CD4-positive, alpha-beta T cell (primary cell): ENCODE data around the gene TMEM19. TPM values are rescaled to one million over a fixed set of nuclear protein-coding genes. Genes with fewer than 3 reads are reported as not detected.

Source experiments
- ATAC-seq: fragments of 200-7000 bp; cut with Tn5 transposase; one replicate; pipeline ENCODE4 v1.10.0; 2022; ENCODE audit warnings: mild to moderate bottlenecking; ENCODE audit not compliant: poor library complexity
- CTCF ChIA-PET: fragments of 350-600 bp; sonication (Branson Sonifier 250); formaldehyde crosslinking; loops from one replicate; lab custom pipeline; 2021; ENCODE audit warnings: antibody characterized with exemption, inconsistent platforms; lab: Charles Lee
- POLR2A ChIA-PET: fragments of 350-600 bp; sonication (Branson Sonifier 250); formaldehyde crosslinking; loops from one replicate; lab custom pipeline; 2021; ENCODE audit warnings: antibody characterized with exemption, inconsistent platforms; lab: Charles Lee
- DNase-seq, 14 experiments: peaks; one replicate each; pipeline ENCODE4 v3.0.0-alpha.2; 2013 to 2020; ENCODE audit warnings: mixed read lengths in 2 of 14
- H3K27ac ChIP-seq, 2 donors: one replicate each; pipeline versions ENCODE4 v1.5.1 to v1.7.0; 2013; ENCODE audit warnings: low read length in 2 of 2, low read depth in 1 of 2, mild to moderate bottlenecking in 1 of 2
- H3K27me3 ChIP-seq, 2 experiments: 1 replicate in 1 of 2; 2 replicates in 1 of 2; pipeline versions ENCODE4 v1.6.1 to v1.7.0; 2013; ENCODE audit warnings: low read length in 2 of 2, control low read depth in 1 of 2, mild to moderate bottlenecking in 1 of 2, moderate library complexity in 1 of 2; ENCODE audit not compliant: insufficient read depth in 2 of 2, control insufficient read depth in 1 of 2
- H3K36me3 ChIP-seq: one replicate; pipeline ENCODE4 v1.6.1; 2013; ENCODE audit warnings: low read length, control low read depth; ENCODE audit not compliant: insufficient read depth
- H3K4me1 ChIP-seq: one replicate; pipeline ENCODE4 v1.6.1; 2013; ENCODE audit warnings: low read length, control low read depth; ENCODE audit not compliant: insufficient read depth
- H3K4me3 ChIP-seq: one replicate; pipeline ENCODE4 v1.5.1; 2013; ENCODE audit warnings: mild to moderate bottlenecking, low read length, moderate library complexity
- H3K9me3 ChIP-seq, 2 experiments: 1 replicate in 1 of 2; 2 replicates in 1 of 2; pipeline versions ENCODE4 v1.6.1 to v1.7.0; 2013; ENCODE audit warnings: low read length in 2 of 2, mild to moderate bottlenecking in 2 of 2, control low read depth in 1 of 2, moderate library complexity in 1 of 2; ENCODE audit not compliant: control insufficient read depth in 1 of 2, insufficient read depth in 1 of 2
- H3K27ac Mint-ChIP-seq: one replicate; pipeline ENCODE4 v1.8.0; 2020; ENCODE audit warnings: mixed read lengths
- H3K27me3 Mint-ChIP-seq: one replicate; pipeline ENCODE4 v1.8.0; 2021; ENCODE audit warnings: mixed read lengths
- H3K36me3 Mint-ChIP-seq: one replicate; pipeline ENCODE4 v1.8.0; 2021; ENCODE audit warnings: low read depth, mixed read lengths
- H3K4me1 Mint-ChIP-seq: one replicate; pipeline ENCODE4 v1.8.0; 2021; ENCODE audit warnings: low read depth, mixed read lengths
- H3K4me3 Mint-ChIP-seq: one replicate; pipeline ENCODE4 v1.8.0; 2020; ENCODE audit warnings: mild to moderate bottlenecking, mixed read lengths
- H3K9me3 Mint-ChIP-seq: one replicate; pipeline ENCODE4 v1.8.0; 2020; ENCODE audit warnings: mixed read lengths
- intact Hi-C, 2 experiments: fragments of 100-400 bp; cut with DNase I in 1 of 2; cut with micrococcal nuclease in 1 of 2; formaldehyde crosslinking; loops; one replicate each; pipeline versions ENCODE4 v1.15.1 to v1.9.0; 2023 to 2025; cut with DNase I, micrococcal nuclease
- total RNA-seq, 174 experiments: library from RNA in 2 of 174; stranded (reverse) in 2 of 174; gene quantifications; one replicate each; pipeline ENCODE4 v1.2.3 and lab custom pipeline; 2021 to 2026
- TF ChIP-seq, protein P1 (sequence below): fragments of 200-600 bp; IDR thresholded peaks from one replicate; pipeline ENCODE4 v1.8.0; 2022; ENCODE audit warnings: antibody characterized with exemption, mild to moderate bottlenecking

The TMEM19 gene
- total RNA-seq, 2 experiments from 2014 or later, result 8.9 to 11.6 TPM

DNA sequence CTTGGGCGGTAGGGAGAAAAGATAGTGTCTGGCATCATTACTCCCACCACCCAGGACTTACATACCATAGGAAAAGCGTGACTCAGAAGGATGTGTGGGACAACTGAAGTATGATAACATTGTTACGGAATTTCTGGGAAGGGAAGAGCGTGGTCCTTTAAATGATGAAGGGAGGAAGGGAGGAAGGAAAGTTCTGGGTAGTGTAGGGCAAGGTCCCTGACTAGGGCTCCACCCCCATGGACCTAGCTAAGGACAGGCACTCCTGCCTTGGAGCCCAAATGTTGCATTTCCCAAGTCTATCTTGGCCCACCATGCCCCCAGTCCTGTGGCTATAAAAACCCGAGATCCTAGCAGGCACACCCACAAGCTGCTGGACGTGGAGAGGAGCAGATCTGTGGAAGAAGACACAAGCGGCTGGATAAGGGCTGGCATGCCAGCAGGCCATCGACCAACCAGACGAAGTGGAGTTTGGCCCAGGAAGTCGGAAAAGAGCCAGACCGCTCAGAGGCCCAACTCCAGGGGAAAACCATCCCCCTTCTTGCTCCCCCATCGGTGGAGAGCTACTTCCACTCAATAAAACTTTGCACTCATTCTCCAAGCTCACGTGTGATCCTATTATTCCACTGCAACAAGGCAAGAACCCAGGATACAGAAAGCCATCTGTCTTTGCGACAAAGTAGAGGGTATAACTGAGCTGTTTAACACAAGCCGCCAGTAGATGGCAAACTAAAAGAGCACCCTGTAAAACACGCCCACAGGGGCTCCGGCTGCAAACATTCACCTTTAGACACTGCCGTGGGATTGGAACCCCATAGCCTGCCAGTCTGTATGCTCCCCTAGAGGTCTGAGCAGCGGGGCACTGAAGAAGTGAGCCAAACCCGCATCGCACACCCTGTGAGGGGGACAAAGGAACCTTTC, 45.8 kb downstream of the TMEM19 start:
- no peaks in the 10 kb centered on the region for H3K9me3 Mint-ChIP-seq
- POLR2A ChIA-PET, result no interaction called here
- H3K27ac Mint-ChIP-seq, result no peak overlapping the region

DNA sequence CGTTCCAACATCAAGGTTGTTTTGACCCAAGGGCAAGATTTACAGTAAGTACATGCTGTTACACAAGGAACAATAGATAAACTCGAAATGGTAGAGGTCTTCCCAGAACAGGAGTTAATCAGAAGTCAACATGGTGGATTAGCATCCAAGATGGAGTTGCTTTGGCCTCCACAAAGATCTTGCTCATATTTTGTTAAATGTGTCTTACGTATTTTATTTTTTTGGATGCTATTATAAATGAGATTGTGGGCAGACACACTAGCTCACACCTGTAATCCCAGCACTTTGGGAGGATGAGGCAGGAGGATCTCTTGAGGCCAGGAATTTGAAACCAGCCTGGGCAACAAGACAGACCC, 46.5 kb downstream of the TMEM19 start:
- Mint-ChIP-seq H3K4me1 (no peaks in the 10 kb centered on the region), H3K27ac (no peak overlapping the region), H3K27me3 (no peaks in the 10 kb centered on the region), H3K36me3 (no peaks in the 10 kb centered on the region), H3K4me3 (no peak overlapping the region), H3K9me3 (no peaks in the 10 kb centered on the region)
- no peaks in the 10 kb centered on the region for H3K9me3 ChIP-seq
- no peak for DNase-seq
- H3K27ac ChIP-seq, result no peak overlapping the region
- H3K36me3 ChIP-seq, result no peaks in the 10 kb centered on the region
- TF ChIP-seq, protein P1, sequence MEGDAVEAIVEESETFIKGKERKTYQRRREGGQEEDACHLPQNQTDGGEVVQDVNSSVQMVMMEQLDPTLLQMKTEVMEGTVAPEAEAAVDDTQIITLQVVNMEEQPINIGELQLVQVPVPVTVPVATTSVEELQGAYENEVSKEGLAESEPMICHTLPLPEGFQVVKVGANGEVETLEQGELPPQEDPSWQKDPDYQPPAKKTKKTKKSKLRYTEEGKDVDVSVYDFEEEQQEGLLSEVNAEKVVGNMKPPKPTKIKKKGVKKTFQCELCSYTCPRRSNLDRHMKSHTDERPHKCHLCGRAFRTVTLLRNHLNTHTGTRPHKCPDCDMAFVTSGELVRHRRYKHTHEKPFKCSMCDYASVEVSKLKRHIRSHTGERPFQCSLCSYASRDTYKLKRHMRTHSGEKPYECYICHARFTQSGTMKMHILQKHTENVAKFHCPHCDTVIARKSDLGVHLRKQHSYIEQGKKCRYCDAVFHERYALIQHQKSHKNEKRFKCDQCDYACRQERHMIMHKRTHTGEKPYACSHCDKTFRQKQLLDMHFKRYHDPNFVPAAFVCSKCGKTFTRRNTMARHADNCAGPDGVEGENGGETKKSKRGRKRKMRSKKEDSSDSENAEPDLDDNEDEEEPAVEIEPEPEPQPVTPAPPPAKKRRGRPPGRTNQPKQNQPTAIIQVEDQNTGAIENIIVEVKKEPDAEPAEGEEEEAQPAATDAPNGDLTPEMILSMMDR, result no peak
- POLR2A ChIA-PET, result no interaction called here
- no peak for ATAC-seq
- CTCF ChIA-PET, result interaction anchor here (0.7 kb wide), 1 partner anchor 91 kb away, joined by 3 read pairs; no protein-coding TSS in a partner anchor
- H3K4me3 ChIP-seq, result no peak overlapping the region
- intact Hi-C loops, result no loop called here
- no peaks in the 10 kb centered on the region for H3K27me3 ChIP-seq
- no peaks in the 10 kb centered on the region for H3K4me1 ChIP-seq

More for the DNA sequence above, 45.8 kb downstream of the TMEM19 start:
- DNase-seq (no peak), ATAC-seq (no peak)
- Mint-ChIP-seq H3K4me1 (no peaks in the 10 kb centered on the region), H3K4me3 (no peak overlapping the region), H3K27me3 (no peaks in the 10 kb centered on the region), H3K36me3 (no peaks in the 10 kb centered on the region)
- Histone ChIP-seq H3K9me3 (no peaks in the 10 kb centered on the region), H3K4me3 (no peak overlapping the region), H3K27me3 (no peaks in the 10 kb centered on the region), H3K4me1 (no peaks in the 10 kb centered on the region), H3K27ac (no peak overlapping the region), H3K36me3 (no peaks in the 10 kb centered on the region)
- TF ChIP-seq, protein P1, result no peak
- CTCF ChIA-PET, result interaction anchor here (0.7 kb wide), 1 partner anchor 90 kb away, joined by 3 read pairs; no protein-coding TSS in a partner anchor
- intact Hi-C loops, result no loop called here

GRCh38 chr12:71737197-71737596, 51.3 kb downstream of the TMEM19 start:
- no peak overlapping the region for H3K27ac ChIP-seq
- ATAC-seq, result no peak
- intact Hi-C loops, result no loop called here
- no peaks in the 10 kb centered on the region for H3K4me1 ChIP-seq
- H3K36me3 Mint-ChIP-seq, result no peaks in the 10 kb centered on the region
- no peak overlapping the region for H3K27ac Mint-ChIP-seq
- ChIA-PET CTCF (no interaction called here), POLR2A (no interaction called here)
- H3K27me3 ChIP-seq, result no peaks in the 10 kb centered on the region
- no peak overlapping the region for H3K4me3 Mint-ChIP-seq
- H3K4me3 ChIP-seq, result no peak overlapping the region
- no peaks in the 10 kb centered on the region for H3K9me3 Mint-ChIP-seq
- no peaks in the 10 kb centered on the region for H3K27me3 Mint-ChIP-seq
- TF ChIP-seq, protein P1, result no peak
- H3K4me1 Mint-ChIP-seq, result no peaks in the 10 kb centered on the region
- no peaks in the 10 kb centered on the region for H3K9me3 ChIP-seq
- no peaks in the 10 kb centered on the region for H3K36me3 ChIP-seq
- DNase-seq, result no peak
